HL-60/S4 treated with phorbol 12-myristate 13-acetate at 8.2 ng/mL for 4 days and 3 days (cell line): ENCODE measurements around the gene CROCC2.

Source experiments
- in situ Hi-C: fragments of 300-500 bp; cut with MboI; formaldehyde crosslinking; loops from 2 replicates; pipeline ENCODE4 v1.15.0; 2022; ENCODE audit warnings: low sequenced_read_pairs

CROCC2 gene

GRCh38 chr2:241008711-241009121, 102.6 kb downstream of the CROCC2 start:
- in situ Hi-C loops, result no loop called here

- in situ Hi-C loops, result no loop called here
Observed at GRCh38 chr2:241009191-241009590, 103.1 kb downstream of the CROCC2 start.

- in situ Hi-C loops, result no loop called here
Observed at GRCh38 chr2:241009601-241010530, 103.7 kb downstream of the CROCC2 start.

GRCh38 chr2:241010531-241011295, 104.6 kb downstream of the CROCC2 start:
- in situ Hi-C loops, result no loop called here

GRCh38 chr2:241011296-241011600, 105.1 kb downstream of the CROCC2 start:
- in situ Hi-C loops, result no loop called here

- in situ Hi-C loops, result no loop called here
Observed at GRCh38 chr2:241011751-241012510, 105.8 kb downstream of the CROCC2 start.

GRCh38 chr2:241014224-241014623, 108.1 kb downstream of the CROCC2 start:
- in situ Hi-C loops, result no loop called here

- in situ Hi-C loops, result no loop called here
Observed at GRCh38 chr2:241014764-241015163, 108.6 kb downstream of the CROCC2 start.

- in situ Hi-C loops, result no loop called here
Observed at GRCh38 chr2:241015439-241015838, 109.3 kb downstream of the CROCC2 start.

GRCh38 chr2:241017228-241017940, 111.2 kb downstream of the CROCC2 start:
- in situ Hi-C loops, result no loop called here

- in situ Hi-C loops, result no loop called here
Observed at GRCh38 chr2:241018051-241018891, 112.1 kb downstream of the CROCC2 start.

GRCh38 chr2:241019441-241020139, 113.5 kb downstream of the CROCC2 start:
- in situ Hi-C loops, result no loop called here

GRCh38 chr2:241020201-241020600, 114.1 kb downstream of the CROCC2 start:
- in situ Hi-C loops, result no loop called here

GRCh38 chr2:241020629-241021190, 114.6 kb downstream of the CROCC2 start:
- in situ Hi-C loops, result no loop called here

GRCh38 chr2:241025639-241026038, 119.5 kb downstream of the CROCC2 start:
- in situ Hi-C loops, result no loop called here

GRCh38 chr2:241029599-241030332, 123.6 kb downstream of the CROCC2 start:
- in situ Hi-C loops, result no loop called here

- in situ Hi-C loops, result no loop called here
Observed at GRCh38 chr2:241030333-241030680, 124.2 kb downstream of the CROCC2 start.

- in situ Hi-C loops, result no loop called here
Observed at GRCh38 chr2:241030883-241031282, 124.7 kb downstream of the CROCC2 start.
